Psoas muscle (tissue), 8 donors: ENCODE data around the gene MED15. TPM values are rescaled to one million over a fixed set of nuclear protein-coding genes. Genes with fewer than 3 reads are reported as not detected.
A peak's percentile ranks its signal among the peaks of the same experiment; 100 is the strongest.

Experiments used
- ATAC-seq, 4 donors: fragments of 200-7000 bp; cut with Tn5 transposase; one replicate each; pipeline ENCODE4 v1.9.1; 2020; ENCODE audit warnings: moderate library complexity in 3 of 4, mild to moderate bottlenecking in 2 of 4
- DNase-seq, 2 donors: peaks; one replicate each; pipeline ENCODE4 v3.0.0-alpha.2; 2020
- H3K27ac ChIP-seq: fragments of 200-600 bp; one replicate; pipeline ENCODE4 v1.8.0; 2022
- H3K27me3 ChIP-seq, 3 donors: fragments of 200-600 bp in 1 of 3; one replicate each; pipeline versions ENCODE4 v1.6.1 to v1.8.0; 2013 to 2022; ENCODE audit warnings: low read length in 2 of 3, mild to moderate bottlenecking in 2 of 3, moderate library complexity in 1 of 3; ENCODE audit not compliant: insufficient read depth in 3 of 3
- H3K36me3 ChIP-seq, 2 donors: fragments of 200-600 bp in 1 of 2; one replicate each; pipeline versions ENCODE4 v1.6.1 to v1.8.0; 2013 to 2022; ENCODE audit warnings: low read depth in 1 of 2, mild to moderate bottlenecking in 1 of 2, moderate library complexity in 1 of 2; ENCODE audit not compliant: insufficient read depth in 1 of 2
- H3K4me1 ChIP-seq: fragments of 200-600 bp; one replicate; pipeline ENCODE4 v1.8.0; 2022
- H3K4me3 ChIP-seq: fragments of 200-600 bp; one replicate; pipeline ENCODE4 v1.8.0; 2022; ENCODE audit warnings: mild to moderate bottlenecking
- H3K9me3 ChIP-seq: fragments of 200-600 bp; one replicate; pipeline ENCODE4 v1.8.0; 2022
- WGBS, 3 donors: extraction: QIAGEN DNeasy Blood & Tissue Kit; methylation state at CpG; one replicate each; pipeline versions ENCODE4 v1.1.6 to v1.1.7; 2013; 5-methylcytosine and 5-hydroxymethylcytosine counted together
- intact Hi-C, 2 donors: fragments of 100-400 bp; cut with DNase I; formaldehyde crosslinking; loops; one replicate each; pipeline versions ENCODE4 v1.11.0 to v1.14.2; 2022
- polyA plus RNA-seq, 3 donors: library from polyadenylated mRNA; stranded (reverse); fragments of 200-250 nt; gene quantifications; one replicate each; pipeline ENCODE4 v1.2.3, GENCODE V29; 2013
- total RNA-seq, 4 donors: library from RNA; stranded (reverse); fragmentation: NEBNext Ultra II Directional in 2 of 4; extraction: Animal tissue kit (Norgen Biotek cat#: 25700) in 2 of 4; gene quantifications; one replicate each; pipeline versions ENCODE4 v1.2.1 to v1.2.4, GENCODE V29; 2021 to 2023
- TF ChIP-seq, protein P1 (sequence below): fragments of 200-600 bp; IDR thresholded peaks from one replicate; pipeline ENCODE4 v1.8.0; 2022; ENCODE audit warnings: antibody characterized with exemption
- donor health status: healthy with polysubstance abuse.
- donor health status: DM: no; HTN: no; CAD: no; lungs with moderate emphysema.
- donor health status: Bipolar disorder and iron deficiency.
- donor health status: healthy.
- donor health status: DM: yes; HTN: yes; CAD: no.
- donor health status: DM: no; HTN: no; CAD: no.
- donor health status: DM: no; HTN: no; CAD: no.
- donor health status: DM: yes; HTN: yes; CAD: no.

The MED15 gene
- total and polyA plus RNA-seq, 7 donors, result 33.8 to 94.8 (median 59.7) TPM

DNA sequence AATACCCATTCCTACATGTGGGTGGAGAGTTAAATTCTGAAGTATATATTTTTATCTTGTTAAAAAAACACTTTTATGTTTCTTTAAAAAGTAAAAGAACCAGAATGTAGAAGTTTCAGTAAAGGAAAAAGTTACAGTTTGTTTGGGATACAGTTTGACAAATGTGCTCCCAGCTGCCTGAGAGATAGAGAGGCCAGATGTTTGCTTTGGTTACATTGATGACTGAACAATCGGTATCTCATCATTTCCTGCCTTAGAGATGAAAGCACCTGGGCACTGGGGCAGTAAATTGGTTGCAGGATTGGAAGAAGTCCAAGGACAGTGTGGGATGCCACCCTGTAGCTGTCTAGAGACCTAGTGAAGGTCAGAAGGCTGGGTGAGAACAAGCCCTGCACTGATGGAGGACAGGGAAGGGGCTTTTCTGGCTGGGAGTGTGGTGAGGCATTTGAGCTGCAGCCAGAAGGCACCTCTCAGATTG, 16.6 kb downstream of the MED15 start:
- 4 to 22% (median 9%) methylated on average over 1 of the region's 1 CpG for WGBS, 3 donors
- Histone ChIP-seq H3K27ac (peak overlapping the region; percentile 34), H3K4me1 (peaks cover 21% of the 10 kb centered on the region), H3K27me3 (no peaks in the 10 kb centered on the region), H3K36me3 (peaks cover 5 to 30% of the 10 kb centered on the region in 2 donors), H3K9me3 (no peaks in the 10 kb centered on the region), H3K4me3 (no peak overlapping the region)
- ATAC-seq (peak in 3 of 4 donors; percentile 24 to 39 (median 27)), DNase-seq (no peak)
- intact Hi-C loops, result no loop called here
- TF ChIP-seq, protein P1, sequence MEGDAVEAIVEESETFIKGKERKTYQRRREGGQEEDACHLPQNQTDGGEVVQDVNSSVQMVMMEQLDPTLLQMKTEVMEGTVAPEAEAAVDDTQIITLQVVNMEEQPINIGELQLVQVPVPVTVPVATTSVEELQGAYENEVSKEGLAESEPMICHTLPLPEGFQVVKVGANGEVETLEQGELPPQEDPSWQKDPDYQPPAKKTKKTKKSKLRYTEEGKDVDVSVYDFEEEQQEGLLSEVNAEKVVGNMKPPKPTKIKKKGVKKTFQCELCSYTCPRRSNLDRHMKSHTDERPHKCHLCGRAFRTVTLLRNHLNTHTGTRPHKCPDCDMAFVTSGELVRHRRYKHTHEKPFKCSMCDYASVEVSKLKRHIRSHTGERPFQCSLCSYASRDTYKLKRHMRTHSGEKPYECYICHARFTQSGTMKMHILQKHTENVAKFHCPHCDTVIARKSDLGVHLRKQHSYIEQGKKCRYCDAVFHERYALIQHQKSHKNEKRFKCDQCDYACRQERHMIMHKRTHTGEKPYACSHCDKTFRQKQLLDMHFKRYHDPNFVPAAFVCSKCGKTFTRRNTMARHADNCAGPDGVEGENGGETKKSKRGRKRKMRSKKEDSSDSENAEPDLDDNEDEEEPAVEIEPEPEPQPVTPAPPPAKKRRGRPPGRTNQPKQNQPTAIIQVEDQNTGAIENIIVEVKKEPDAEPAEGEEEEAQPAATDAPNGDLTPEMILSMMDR, result no peak

DNA sequence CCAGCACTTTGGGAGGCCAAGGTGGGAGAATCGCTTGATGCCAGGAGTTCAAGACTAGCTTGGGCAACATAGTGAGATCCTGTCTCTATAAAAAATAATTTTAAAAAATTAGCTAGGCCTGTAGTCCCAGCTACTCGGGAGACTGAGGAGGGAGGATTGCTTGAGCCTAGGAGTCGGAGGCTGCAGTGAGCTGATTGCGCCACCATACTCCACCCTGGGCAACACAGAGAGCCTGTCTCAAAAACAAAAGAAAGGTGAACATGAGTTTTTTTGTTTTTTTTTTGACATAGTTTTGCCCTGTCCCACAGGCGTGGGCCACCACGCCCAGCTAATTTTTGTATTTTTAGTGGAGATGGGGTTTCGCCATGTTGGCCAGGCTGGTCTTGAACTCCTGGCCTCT, 17.6 kb downstream of the MED15 start:
- H3K9me3 ChIP-seq, result no peaks in the 10 kb centered on the region
- ATAC-seq (no peak), DNase-seq (no peak)
- peaks cover 23% of the 10 kb centered on the region for H3K4me1 ChIP-seq
- no peak overlapping the region for H3K4me3 ChIP-seq
- H3K36me3 ChIP-seq, result peaks cover 4 to 20% of the 10 kb centered on the region in 2 donors
- intact Hi-C loops, result no loop called here
- TF ChIP-seq, protein P1, result no peak
- no peaks in the 10 kb centered on the region for H3K27me3 ChIP-seq
- 96 to 97% (median 97%) methylated on average over 7 of the region's 7 CpGs for WGBS, 3 donors
- H3K27ac ChIP-seq, result no peak overlapping the region

DNA sequence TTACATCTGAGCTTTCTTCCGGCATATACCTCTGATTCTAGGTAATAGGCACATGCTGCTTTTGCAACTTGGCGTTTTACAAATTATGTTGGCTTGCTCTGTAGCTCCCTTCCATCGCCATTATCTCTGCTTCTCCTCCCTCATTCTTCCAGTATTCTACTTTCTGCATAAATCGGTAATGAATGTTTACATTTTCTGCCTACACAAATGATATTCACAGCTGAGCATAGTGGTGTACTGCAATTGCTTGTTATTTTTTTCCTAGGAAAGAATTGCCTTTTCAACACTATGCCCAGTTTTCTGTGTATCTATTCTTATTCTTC, 18.9 kb downstream of the MED15 start:
- DNase-seq (no peak), ATAC-seq (no peak)
- WGBS, 3 donors, result 87 to 91% (median 89%) methylated on average over 4 of the region's 4 CpGs
- H3K9me3 ChIP-seq, result no peaks in the 10 kb centered on the region
- H3K4me3 ChIP-seq, result no peak overlapping the region
- H3K27me3 ChIP-seq, result no peaks in the 10 kb centered on the region
- TF ChIP-seq, protein P1, result no peak
- no peak overlapping the region for H3K27ac ChIP-seq
- peaks cover 36% of the 10 kb centered on the region for H3K4me1 ChIP-seq
- H3K36me3 ChIP-seq, result peaks cover 3 to 11% of the 10 kb centered on the region in 2 donors
- intact Hi-C loops, result no loop called here

DNA sequence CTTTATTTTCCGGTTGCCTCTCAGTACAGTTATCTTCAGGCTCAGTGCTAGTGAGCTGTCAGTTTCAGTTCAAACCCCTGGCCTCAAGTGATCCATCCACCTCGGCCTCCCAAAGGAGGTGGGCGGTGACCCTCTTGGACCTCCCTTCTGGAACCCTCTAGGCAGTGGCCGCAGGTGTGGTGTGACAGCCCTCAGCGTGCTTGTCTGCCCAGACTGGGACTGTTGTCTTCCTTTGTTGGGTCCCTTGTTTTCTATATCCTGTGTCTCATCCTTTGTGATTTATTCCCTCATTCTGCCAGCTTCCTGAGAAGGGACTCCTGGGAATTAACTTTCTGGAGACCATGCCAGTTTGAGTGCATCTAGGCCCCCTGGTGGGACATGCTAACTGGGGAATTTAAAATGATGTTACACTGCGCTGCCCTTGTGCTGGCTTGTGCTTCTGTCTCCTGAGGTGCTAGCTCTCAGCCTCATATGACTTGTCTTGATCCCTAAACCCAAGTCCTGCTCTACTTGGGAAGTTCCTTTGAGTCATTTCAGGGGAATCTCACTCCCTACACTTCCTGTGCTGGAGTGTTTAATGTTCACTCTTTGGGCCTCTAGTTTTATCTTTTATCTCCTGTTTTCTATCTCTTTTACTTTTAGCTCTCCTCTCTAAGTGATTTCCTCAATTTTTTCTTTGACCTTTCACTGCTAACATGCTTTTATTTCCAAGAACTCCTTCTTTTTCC, 19.4 kb downstream of the MED15 start:
- intact Hi-C loops, result no loop called here

More for the DNA sequence above, 19.4 kb downstream of the MED15 start:
- Histone ChIP-seq H3K36me3 (peaks cover 3 to 11% of the 10 kb centered on the region in 2 donors), H3K9me3 (no peaks in the 10 kb centered on the region), H3K27ac (peak overlapping the region; percentile 21), H3K4me1 (peaks cover 41% of the 10 kb centered on the region), H3K27me3 (no peaks in the 10 kb centered on the region), H3K4me3 (no peak overlapping the region)
- TF ChIP-seq, protein P1, result no peak
- ATAC-seq (no peak), DNase-seq (no peak)
- 73 to 84% (median 76%) methylated on average over 6 of the region's 6 CpGs for WGBS, 3 donors
